Measurements from ENCODE around the gene FBRSL1. TPM values are rescaled to one million over a fixed set of nuclear protein-coding genes. Genes with fewer than 3 reads are reported as not detected.

FBRSL1 gene
- total and polyA plus RNA-seq, 2 of the 8 experiments (the other 6 are each of a cell fraction or from before 2014, with no cell fraction given), result 18.4 to 109 TPM

DNA sequence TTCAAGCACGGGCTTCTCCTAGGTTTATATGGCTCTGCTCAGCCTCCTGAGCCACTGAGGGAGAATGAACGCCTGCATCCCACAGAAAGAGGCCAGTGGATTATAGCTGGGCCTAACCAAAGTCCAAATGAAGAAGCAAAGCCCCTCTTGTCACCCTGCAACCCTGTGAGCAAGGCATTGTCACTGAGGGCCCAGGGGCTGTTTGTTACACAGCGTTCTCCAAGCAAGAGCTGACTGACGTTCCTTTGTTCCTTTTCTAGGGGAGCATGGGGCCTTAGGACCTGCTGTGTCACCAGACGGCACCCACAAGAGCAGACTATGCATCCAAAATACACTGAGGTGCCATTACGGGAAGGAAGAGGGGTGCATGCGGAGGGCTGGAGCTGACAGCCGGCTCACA lies 4.3 kb upstream of the FBRSL1 start:
- H3K9me3 ChIP-seq (ENCODE audit: insufficient read depth in 2 of 2, low read depth in 1 of 2, low read length in 1 of 2), result no peaks in the 10 kb centered on the region
- H2AK5ac ChIP-seq (ENCODE audit: low read depth, low read length), result no peak overlapping the region
- TF ChIP-seq SP2 (IDR thresholded peaks at IDR 0.05; ENCODE audit: low read length) (no peak), SAP30 (IDR thresholded peaks at IDR 0.05; ENCODE audit: insufficient read depth, insufficient replicate concordance, low read length) (no peak), POLR2AphosphoS5 (IDR thresholded peaks at IDR 0.05; ENCODE audit: low read depth, low read length) (no peak), KDM5A (IDR thresholded peaks at IDR 0.05; ENCODE audit: low read length) (no peak), JUND (IDR thresholded peaks at IDR 0.05; ENCODE audit: low read length) (no peak), PHF8 (conservative IDR thresholded peaks at IDR 0.05; ENCODE audit: low read depth, low read length) (no peak), SRF (IDR thresholded peaks at IDR 0.05; ENCODE audit: low read depth, low read length) (no peak), TAF7 (optimal IDR thresholded peaks at IDR 0.05; ENCODE audit: borderline replicate concordance, low read depth, low read length) (no peak), CTBP2 (IDR thresholded peaks at IDR 0.05; ENCODE audit: borderline replicate concordance, insufficient read depth, insufficient read length, low read length) (no peak), E2F6 (IDR thresholded peaks at IDR 0.05) (no peak), SUZ12 (IDR thresholded peaks at IDR 0.05; ENCODE audit: low read length) (no peak)
- no peak overlapping the region for H2BK20ac ChIP-seq (ENCODE audit: low read length)
- 78% methylated on average over 8 of the region's 8 CpGs; no CpG with 5 or more reads in 1 of the 2 experiments for WGBS, 2 experiments (ENCODE audit: extremely low coverage in 1 of 2, insufficient coverage in 1 of 2, insufficient read length in 1 of 2, insufficient replicate concordance in 2 of 2, low coverage in 1 of 2, low lambda C conversion rate in 2 of 2, missing lambda C conversion rate in 1 of 2)
- H4K5ac ChIP-seq (ENCODE audit: insufficient read length, low read depth, low read length), result no peak overlapping the region
- FAIRE-seq (no peak), DNase-seq (ENCODE audit: low read depth in 1 of 2, low spot score in 2 of 2) (no peak)
- no peaks in the 10 kb centered on the region for H3K79me1 ChIP-seq (ENCODE audit: low read depth, low read length)
- no peak overlapping the region for H3K56ac ChIP-seq (replicated peaks; ENCODE audit: insufficient read length, low read depth, low read length)
- H3K4me3 ChIP-seq (ENCODE audit: extremely low read depth in 1 of 4, insufficient read depth in 2 of 4, low read depth in 3 of 4, low read length in 4 of 4), result no peak overlapping the region
- peaks cover 7% of the 10 kb centered on the region; the same call in 1 of the 2 replicates for H3K23me2 ChIP-seq (ENCODE audit: low read depth, low read length)
- no peak overlapping the region for H2BK12ac ChIP-seq (ENCODE audit: low read depth, low read length)
- H3K23ac ChIP-seq (ENCODE audit: insufficient read length), result no peak overlapping the region
- H4K91ac ChIP-seq (replicated peaks; ENCODE audit: insufficient read length, low read length), result no peak overlapping the region
- H3K18ac ChIP-seq (ENCODE audit: extremely low read depth, low read length), result no peak overlapping the region
- H2BK5ac ChIP-seq (ENCODE audit: low read depth, low read length), result no peak overlapping the region
- H3K79me2 ChIP-seq (ENCODE audit: control insufficient read depth in 1 of 2, insufficient read depth in 2 of 2, low read length in 2 of 2), result no peaks in the 10 kb centered on the region
- no peak overlapping the region for H2AFZ ChIP-seq (ENCODE audit: low read length)
- ChIA-PET POLR2A (ENCODE audit: partially characterized antibody) (interaction anchor here (0.6 kb wide), 1 partner anchor 53 kb away, joined by 3 read pairs; no protein-coding TSS in a partner anchor), CTCF (ENCODE audit: partially characterized antibody) (interaction anchor here (0.8 to 2.5 kb wide), 10 partner anchors 18 to 129 kb away, joined by 3 to 11 read pairs (median 4); no protein-coding TSS in a partner anchor)
- H3K27me3 ChIP-seq (replicated peaks in 1 of 4; ENCODE audit: control insufficient read depth in 3 of 4, extremely low read depth in 1 of 4, insufficient read depth in 3 of 4, low read length in 3 of 4), result peaks cover 42 to 85% (median 77%) of the 10 kb centered on the region in 4 experiments
- no peak overlapping the region for H2BK15ac ChIP-seq (ENCODE audit: low read length)
- no peak overlapping the region for H3K27ac ChIP-seq (ENCODE audit: low read depth, low read length)
- H3K4ac ChIP-seq (replicated peaks; ENCODE audit: insufficient read length, low read depth, low read length), result no peak overlapping the region
- peaks cover 0 to 5% (median 0%) of the 10 kb centered on the region in 4 experiments; a peak in 1 of 7 replicates for H3K4me1 ChIP-seq (replicated peaks in 1 of 4; ENCODE audit: control insufficient read depth in 3 of 4, insufficient read depth in 4 of 4, low read length in 3 of 4)
- H3K4me2 ChIP-seq (ENCODE audit: insufficient read depth in 1 of 2, low read depth in 2 of 2, low read length in 2 of 2), result no peak overlapping the region
- no peaks in the 10 kb centered on the region for H3K36me3 ChIP-seq (ENCODE audit: control insufficient read depth in 2 of 4, insufficient read depth in 4 of 4, low read length in 3 of 4)
- no peak overlapping the region for H3K14ac ChIP-seq (ENCODE audit: insufficient read length)
- H4K8ac ChIP-seq (ENCODE audit: extremely low read depth, insufficient read depth, low read length), result no peak overlapping the region
- H4K20me1 ChIP-seq (replicated peaks in 1 of 2; ENCODE audit: control insufficient read depth in 1 of 2, insufficient read depth in 2 of 2, low read length in 2 of 2), result peaks cover 1 to 2% of the 10 kb centered on the region in 2 experiments
- H3K9ac ChIP-seq (replicated peaks in 1 of 4; ENCODE audit: extremely low read depth in 1 of 4, low read depth in 3 of 4, low read length in 3 of 4), result no peak overlapping the region
- no peak overlapping the region for H2BK120ac ChIP-seq (replicated peaks; ENCODE audit: low read depth, low read length)
